ELF-1 (cell line): ENCODE data around the gene CREBBP.
"Not testable (repeated sequence)": the region's sequence is repeated elsewhere in the genome, so short reads cannot be mapped to it uniquely, and the experiment has no call there.

Experiments
- DNase-seq: peaks from one replicate; pipeline ENCODE4 v3.0.0-alpha.2; 2016; ENCODE audit warnings: low read depth, low spot score

The CREBBP gene

DNA sequence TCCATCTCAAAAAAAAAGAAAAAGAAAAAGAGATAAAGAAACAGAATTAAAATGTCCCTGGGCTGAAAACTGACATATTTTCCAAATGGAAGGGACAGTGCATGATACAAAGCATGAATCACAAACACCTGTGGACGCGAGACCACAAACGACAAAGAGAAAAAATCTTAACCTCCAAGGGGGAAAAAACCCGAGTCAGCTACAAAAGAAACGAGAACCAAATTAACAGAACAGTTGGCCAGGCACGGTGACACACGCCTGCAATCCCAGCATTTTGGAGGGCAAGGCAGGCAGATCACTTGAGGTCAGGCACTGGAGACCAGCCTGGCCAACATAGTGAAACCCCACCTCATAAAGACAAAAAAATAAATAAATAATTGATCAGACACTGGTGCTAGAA, 165.1 kb downstream of the CREBBP start:
- DNase-seq = no peak

DNA sequence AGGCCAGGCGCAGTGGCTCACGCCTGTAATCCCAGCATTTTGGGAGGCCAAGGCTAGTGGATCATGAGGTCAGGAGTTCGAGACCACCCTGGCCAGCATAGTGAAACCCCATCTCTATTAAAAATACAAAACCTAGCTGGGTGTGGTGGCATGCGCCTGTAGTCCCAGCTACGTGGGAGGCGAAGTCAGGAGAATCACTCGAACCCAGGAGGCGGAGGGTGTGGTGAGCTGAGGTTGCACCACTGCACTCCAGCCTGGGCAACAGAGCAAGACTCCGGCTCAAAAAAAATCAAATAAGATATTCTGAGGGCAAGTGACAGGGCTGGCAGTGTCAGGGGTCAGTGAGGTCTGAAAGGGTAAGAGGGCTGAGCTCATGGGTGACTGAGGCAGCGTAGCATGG, 166.1 kb downstream of the CREBBP start:
- DNase-seq = not testable (repeated sequence)

DNA sequence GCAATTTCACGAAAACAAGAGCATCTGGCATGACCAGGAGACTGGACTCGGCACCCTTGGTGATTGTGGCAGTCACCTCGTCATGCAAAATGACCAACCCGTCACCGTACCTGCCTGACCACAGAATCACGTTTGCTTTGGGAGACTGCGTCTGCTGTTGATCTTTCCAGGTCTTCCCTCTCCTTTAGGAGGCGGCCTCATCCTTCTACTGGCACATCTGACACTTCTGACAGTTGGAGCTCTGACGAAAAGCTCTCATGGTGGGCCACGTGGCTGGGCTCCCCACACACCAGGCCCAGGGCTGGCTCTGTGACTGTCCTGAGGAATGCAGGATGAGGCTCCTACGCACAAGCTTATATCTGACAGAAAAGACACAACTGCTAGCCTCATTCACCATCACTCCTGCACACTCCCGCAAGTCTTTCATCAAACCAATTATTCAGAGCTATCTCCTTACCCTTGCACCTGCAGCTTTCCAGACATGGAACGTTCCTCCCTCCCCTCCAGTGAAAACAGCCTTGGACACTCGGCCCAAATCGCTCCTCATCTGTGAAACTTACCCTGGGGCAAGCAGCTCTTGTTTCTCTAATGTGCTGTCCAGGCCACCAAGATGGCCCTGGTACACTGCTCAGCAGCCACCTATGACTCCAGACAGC, 166.8 kb downstream of the CREBBP start:
- peak; percentile 53 for DNase-seq

GRCh38 chr16:3712861-3713372, 167.6 kb downstream of the CREBBP start:
- DNase-seq = peak; percentile 57

- peak; percentile 68 for DNase-seq
These were observed 174.1 kb downstream of the CREBBP start for GRCh38 chr16:3706253-3707012.

GRCh38 chr16:3702082-3702481, 178.4 kb downstream of the CREBBP start:
- DNase-seq = no peak

GRCh38 chr16:3701531-3701930, 179.0 kb downstream of the CREBBP start:
- DNase-seq = no peak

GRCh38 chr16:3698941-3699340, 181.6 kb downstream of the CREBBP start:
- no peak for DNase-seq

DNA sequence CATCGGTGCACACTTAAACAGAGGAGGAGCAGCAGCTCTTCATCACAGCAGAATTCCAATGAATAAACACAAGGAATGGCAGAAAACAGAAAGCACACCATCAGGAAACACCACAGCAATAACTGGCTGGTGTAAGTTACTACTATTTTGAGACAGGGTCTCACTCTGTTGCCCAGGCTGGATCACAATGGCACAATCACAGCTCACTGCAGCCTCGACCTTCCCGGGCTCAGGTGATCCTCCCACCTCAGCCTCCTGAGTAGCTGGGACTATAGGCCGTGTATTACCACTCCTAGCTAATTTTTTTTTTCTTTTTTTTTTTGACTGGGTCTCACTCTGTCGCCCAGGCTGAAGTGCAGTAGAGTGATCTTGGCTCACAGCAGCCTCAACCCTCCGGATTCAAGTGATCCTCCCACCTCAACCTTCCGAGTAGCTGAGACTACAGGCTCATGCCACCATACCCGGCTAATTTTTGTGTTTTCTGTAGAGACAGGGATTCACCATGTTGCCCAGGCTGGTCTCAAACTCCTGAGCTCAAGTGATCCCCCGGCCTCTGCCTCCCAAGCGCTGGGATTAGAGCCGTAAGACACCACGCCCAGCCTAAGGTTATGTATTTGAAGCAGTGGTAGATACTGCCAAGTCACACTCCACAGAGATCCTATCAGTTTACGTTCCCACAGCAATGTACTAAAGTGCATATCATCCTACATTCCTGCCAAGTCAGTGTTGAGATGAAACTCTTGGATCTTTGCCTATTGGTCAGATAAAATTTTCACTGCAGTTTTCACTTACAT, 183.9 kb downstream of the CREBBP start:
- no peak for DNase-seq

DNA sequence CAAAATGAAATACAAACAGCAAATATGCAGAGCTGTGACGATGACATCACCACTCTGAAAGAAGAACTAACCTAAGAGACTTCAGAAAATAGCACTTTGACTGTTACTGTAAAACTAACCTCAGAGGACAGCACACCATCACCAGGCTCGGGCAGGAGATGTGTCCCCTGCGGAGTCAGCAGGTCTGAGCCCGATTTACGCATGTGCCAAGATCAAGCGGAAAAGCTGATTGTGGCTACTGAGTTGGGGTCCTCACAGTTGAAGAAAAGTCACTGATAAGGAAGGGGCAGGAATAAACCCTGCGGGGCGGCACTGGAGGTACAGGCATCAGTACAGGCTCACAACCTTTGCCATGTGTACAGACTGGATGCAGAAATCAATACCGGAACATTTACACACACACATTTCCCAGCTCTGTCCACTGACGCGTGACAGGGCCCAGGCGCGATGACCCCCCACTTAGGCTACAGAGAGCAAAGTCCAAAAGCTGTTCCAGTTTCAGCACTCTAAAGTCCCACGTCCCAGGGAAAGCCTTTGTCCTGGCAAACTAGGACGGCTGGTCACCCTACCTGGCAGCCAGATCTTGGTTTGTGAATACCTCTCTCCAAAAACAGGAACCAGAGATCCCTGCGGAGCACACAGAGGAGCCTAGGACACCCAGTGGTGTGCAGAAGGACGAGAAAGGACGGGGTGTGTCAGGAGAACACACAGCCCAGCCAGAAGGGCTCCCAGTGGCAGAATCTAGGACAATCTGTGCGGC, 184.7 kb downstream of the CREBBP start:
- no peak for DNase-seq

DNA sequence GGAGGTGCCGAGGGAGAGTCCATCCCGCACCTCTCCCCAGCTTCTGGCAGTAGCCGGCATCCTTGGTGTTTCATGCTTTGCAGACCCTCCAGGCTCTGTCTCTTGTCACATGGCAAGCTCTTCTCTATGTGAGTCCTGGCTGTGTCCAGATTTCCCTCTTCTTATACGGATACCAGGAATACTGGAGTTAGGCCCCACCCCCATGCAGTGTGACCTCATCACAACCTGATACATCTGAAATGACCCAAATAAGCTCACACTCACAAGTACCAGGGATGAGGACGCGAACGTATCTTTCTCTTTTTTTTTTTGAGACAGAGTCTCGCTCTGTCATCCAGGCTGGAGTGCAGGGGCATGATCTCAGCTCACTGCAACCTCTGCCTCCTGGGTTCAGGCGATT, 186.5 kb downstream of the CREBBP start:
- no peak for DNase-seq

DNA sequence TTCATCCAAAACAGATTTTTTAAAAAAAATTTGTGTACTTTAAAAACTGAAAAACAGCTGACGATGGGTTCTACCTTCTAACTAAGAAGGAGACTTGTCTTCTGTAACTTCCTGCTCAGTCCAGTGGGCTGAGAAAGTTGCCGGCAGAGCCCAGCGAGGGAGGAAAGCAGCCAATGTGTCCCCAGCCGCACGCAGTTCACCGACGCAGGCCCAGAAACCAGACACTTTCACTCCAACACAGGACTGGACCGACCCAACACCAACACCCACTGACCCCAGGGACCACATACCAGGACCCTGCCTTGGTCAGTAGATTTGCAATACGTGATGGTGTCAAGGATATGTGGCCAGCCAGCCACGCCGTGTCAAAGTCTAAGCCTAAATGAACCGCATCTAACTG, 188.8 kb downstream of the CREBBP start:
- DNase-seq = no peak

DNA sequence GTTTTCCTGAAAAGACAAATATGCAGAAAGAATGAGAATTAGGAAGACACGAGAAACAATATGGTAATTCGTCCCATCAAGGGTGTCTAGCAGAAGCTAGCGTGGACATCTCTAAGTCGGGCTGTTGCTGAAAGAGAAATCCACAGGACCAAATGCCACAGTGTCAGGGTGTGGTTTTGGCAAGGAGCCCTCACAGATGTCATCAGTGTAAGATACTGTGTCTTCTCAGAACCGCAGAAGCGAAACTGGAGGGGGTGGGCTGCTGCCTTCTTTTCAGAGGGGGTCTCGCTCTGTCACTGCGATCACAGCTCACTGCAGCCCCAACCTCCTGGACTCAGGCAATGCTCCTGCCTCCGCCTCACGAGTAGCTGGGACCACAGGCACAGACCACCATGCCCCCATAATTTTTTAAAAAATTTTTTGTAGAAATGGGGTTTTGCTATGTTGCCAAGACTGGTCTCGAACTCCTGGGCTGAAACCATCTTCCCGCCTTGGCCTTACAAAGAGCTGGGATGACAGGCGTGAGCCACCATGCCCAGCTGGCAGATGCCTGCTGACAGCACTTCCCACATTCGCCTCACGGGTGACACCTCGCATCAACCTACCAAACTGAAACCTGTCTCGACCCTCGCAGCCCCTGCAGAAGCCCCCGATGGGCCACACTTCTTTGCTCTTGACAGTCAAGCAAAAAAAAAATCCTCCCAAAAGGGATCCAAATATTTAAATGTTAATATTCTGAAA, 189.4 kb downstream of the CREBBP start:
- DNase-seq = no peak

GRCh38 chr16:3690470-3690928, 190.0 kb downstream of the CREBBP start:
- peak; percentile 95 for DNase-seq

- peak; percentile 63 for DNase-seq
These were observed 190.8 kb downstream of the CREBBP start for GRCh38 chr16:3689731-3690130.

DNA sequence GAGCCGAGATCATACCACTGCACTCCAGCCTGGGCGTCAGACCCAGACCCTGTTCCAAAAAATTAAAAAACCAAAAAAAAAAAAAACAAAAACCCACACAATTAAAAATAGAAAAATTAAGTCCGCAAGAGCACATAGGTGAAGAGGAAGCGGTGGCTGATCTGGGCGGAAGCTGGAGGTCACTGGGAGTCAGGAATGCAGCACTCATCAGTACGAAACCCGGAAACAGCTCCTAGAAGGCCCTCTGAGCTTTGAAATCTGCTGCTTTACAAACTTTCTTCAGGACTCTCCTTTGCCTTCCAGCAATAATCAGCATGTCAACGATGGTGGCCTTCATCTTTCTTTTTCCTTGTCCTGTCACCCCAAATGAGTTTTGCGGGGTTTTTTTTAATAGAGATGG, 192.7 kb downstream of the CREBBP start:
- no peak for DNase-seq

GRCh38 chr16:3687021-3687420, 193.5 kb downstream of the CREBBP start:
- no peak for DNase-seq

GRCh38 chr16:3681206-3681605, 199.3 kb downstream of the CREBBP start:
- DNase-seq = no peak

DNA sequence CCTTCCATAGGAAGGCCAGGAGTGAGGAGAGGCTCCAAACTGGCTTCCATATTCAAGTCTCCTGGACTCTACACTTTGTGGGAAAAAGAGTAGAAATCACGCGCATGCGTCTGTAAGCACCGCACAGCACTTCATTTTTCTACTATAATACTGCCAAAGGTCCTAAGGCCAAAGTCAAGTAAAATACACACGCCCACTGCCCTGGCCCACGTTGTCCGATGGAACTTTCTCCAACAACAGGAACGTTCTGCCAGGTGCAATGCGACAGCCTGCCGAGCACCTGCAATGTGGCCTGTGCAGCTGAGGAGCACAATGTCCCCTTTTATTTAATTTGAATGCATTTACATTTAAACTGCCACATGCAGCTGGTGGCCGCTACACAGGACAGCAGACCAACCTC, 202.5 kb downstream of the CREBBP start:
- no peak for DNase-seq

DNA sequence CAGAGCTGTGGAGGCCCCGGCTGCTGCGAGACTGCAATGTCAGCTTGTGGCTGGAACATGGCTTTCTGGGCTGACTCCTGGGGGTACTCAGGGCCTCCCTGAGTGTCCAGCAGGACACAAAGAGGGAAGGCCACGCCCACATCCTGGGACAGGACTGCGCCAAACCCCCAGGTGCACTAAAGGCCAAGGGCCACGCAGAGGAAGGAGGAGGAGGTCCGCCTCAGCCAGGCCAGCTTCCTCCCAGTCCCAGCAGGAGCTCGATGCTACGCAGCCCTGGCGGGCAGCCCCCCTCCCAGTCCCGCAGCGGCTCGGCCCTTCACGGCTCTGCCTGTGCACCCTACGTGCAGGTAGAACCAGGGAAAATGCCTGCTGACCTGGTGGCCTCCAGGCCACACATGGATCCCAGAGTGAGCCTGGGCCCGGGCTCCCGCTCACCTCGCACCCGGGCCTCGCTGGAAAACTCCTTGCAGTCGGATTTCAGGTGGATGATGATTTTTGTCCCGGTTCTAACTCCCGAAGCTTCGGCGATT, 204.8 kb downstream of the CREBBP start:
- DNase-seq = no peak
